ENCODE data around the gene DUSP15. TPM values are rescaled to one million over a fixed set of nuclear protein-coding genes. Genes with fewer than 3 reads are reported as not detected.
A peak's percentile ranks its signal among the peaks of the same experiment; 100 is the strongest.

DUSP15 gene
- total and polyA plus RNA-seq, 2 experiments from 2014 or later, result 7.2 to 20.3 TPM

- Histone ChIP-seq H3K9me3 (ENCODE audit: low read depth) (no peaks in the 10 kb centered on the region), H3K27ac (no peak overlapping the region), H3K4me1 (ENCODE audit: low read depth) (no peaks in the 10 kb centered on the region), H3K36me3 (no peaks in the 10 kb centered on the region), H3K27me3 (no peaks in the 10 kb centered on the region), H3K4me3 (no peak overlapping the region)
- no peak for TF ChIP-seq CTCF (IDR thresholded peaks at IDR 0.05; ENCODE audit: low read depth, low read length)
- no peak for DNase-seq (ENCODE audit: low read depth in 1 of 2, low spot score in 1 of 2)
Measured at GRCh38 chr20:31890646-31891045, 20.3 kb upstream of the DUSP15 start.

GRCh38 chr20:31883829-31884228, 13.5 kb upstream of the DUSP15 start:
- Histone ChIP-seq H3K36me3 (no peaks in the 10 kb centered on the region), H3K9me3 (ENCODE audit: low read depth) (no peaks in the 10 kb centered on the region), H3K4me1 (ENCODE audit: low read depth) (no peaks in the 10 kb centered on the region), H3K27ac (no peak overlapping the region), H3K27me3 (no peaks in the 10 kb centered on the region), H3K4me3 (no peak overlapping the region)
- no peak for DNase-seq (ENCODE audit: low read depth in 1 of 2, low spot score in 1 of 2)
- TF ChIP-seq CTCF (IDR thresholded peaks at IDR 0.05; ENCODE audit: low read depth, low read length), result no peak

GRCh38 chr20:31881945-31882344, 11.6 kb upstream of the DUSP15 start:
- Histone ChIP-seq H3K4me1 (ENCODE audit: low read depth) (no peaks in the 10 kb centered on the region), H3K27me3 (no peaks in the 10 kb centered on the region), H3K27ac (no peak overlapping the region), H3K4me3 (no peak overlapping the region), H3K9me3 (ENCODE audit: low read depth) (no peaks in the 10 kb centered on the region), H3K36me3 (no peaks in the 10 kb centered on the region)
- no peak for TF ChIP-seq CTCF (IDR thresholded peaks at IDR 0.05; ENCODE audit: low read depth, low read length)
- no peak for DNase-seq (ENCODE audit: low read depth in 1 of 2, low spot score in 1 of 2)

GRCh38 chr20:31879143-31879987, 9.0 kb upstream of the DUSP15 start:
- Histone ChIP-seq H3K4me1 (ENCODE audit: low read depth) (no peaks in the 10 kb centered on the region), H3K4me3 (peak overlapping the region; percentile 45), H3K9me3 (ENCODE audit: low read depth) (no peaks in the 10 kb centered on the region), H3K36me3 (no peaks in the 10 kb centered on the region), H3K27me3 (no peaks in the 10 kb centered on the region), H3K27ac (peak overlapping the region; percentile 31)
- TF ChIP-seq CTCF (IDR thresholded peaks at IDR 0.05; ENCODE audit: low read depth, low read length), result no peak
- DNase-seq (ENCODE audit: low read depth in 1 of 2, low spot score in 1 of 2), result peak; percentile 98 to 99

GRCh38 chr20:31877684-31878083, 7.4 kb upstream of the DUSP15 start:
- Histone ChIP-seq H3K4me3 (no peak overlapping the region), H3K4me1 (ENCODE audit: low read depth) (no peaks in the 10 kb centered on the region), H3K27ac (no peak overlapping the region), H3K27me3 (no peaks in the 10 kb centered on the region), H3K9me3 (ENCODE audit: low read depth) (no peaks in the 10 kb centered on the region), H3K36me3 (no peaks in the 10 kb centered on the region)
- no peak for TF ChIP-seq CTCF (IDR thresholded peaks at IDR 0.05; ENCODE audit: low read depth, low read length)
- DNase-seq (ENCODE audit: low read depth in 1 of 2, low spot score in 1 of 2), result no peak
